ENCODE measurements around the gene SCFD2.

SCFD2 gene

GRCh38 chr4:53281438-53281837 is 84.4 kb downstream of the SCFD2 start:
- Histone ChIP-seq H3K9me3 (ENCODE audit: insufficient read depth, low read length) (no peaks in the 10 kb centered on the region), H3K4me1 (ENCODE audit: low read length) (no peaks in the 10 kb centered on the region), H3K79me2 (ENCODE audit: low read length) (peaks cover 6% of the 10 kb centered on the region), H2AFZ (ENCODE audit: low read depth, low read length) (no peak overlapping the region), H4K20me1 (ENCODE audit: insufficient read depth, low read length) (no peaks in the 10 kb centered on the region), H3K9ac (ENCODE audit: low read length) (no peak overlapping the region), H3K27ac (ENCODE audit: low read length) (no peak overlapping the region), H3K4me2 (ENCODE audit: low read length) (no peak overlapping the region), H3K4me3 (ENCODE audit: low read length) (no peak overlapping the region), H3K36me3 (replicated peaks; ENCODE audit: low read depth, low read length) (no peaks in the 10 kb centered on the region), H3K27me3 (ENCODE audit: low read depth, low read length) (no peaks in the 10 kb centered on the region)
- no peak for TF ChIP-seq CTCF (IDR thresholded peaks at IDR 0.05; ENCODE audit: low read depth, low read length)
- no peak for TF ChIP-seq EZH2phosphoT487 (IDR thresholded peaks at IDR 0.05; ENCODE audit: low read depth)

- no peak overlapping the region for H2AFZ ChIP-seq (ENCODE audit: low read depth, low read length)
- TF ChIP-seq EZH2phosphoT487 (IDR thresholded peaks at IDR 0.05; ENCODE audit: low read depth) (no peak), CTCF (IDR thresholded peaks at IDR 0.05; ENCODE audit: low read depth, low read length) (no peak)
- no peak overlapping the region for H3K27ac ChIP-seq (ENCODE audit: low read length)
- no peaks in the 10 kb centered on the region for H3K36me3 ChIP-seq (replicated peaks; ENCODE audit: low read depth, low read length)
- no peaks in the 10 kb centered on the region for H3K9me3 ChIP-seq (ENCODE audit: insufficient read depth, low read length)
- H3K27me3 ChIP-seq (ENCODE audit: low read depth, low read length), result no peaks in the 10 kb centered on the region
- H4K20me1 ChIP-seq (ENCODE audit: insufficient read depth, low read length), result no peaks in the 10 kb centered on the region
- no peak overlapping the region for H3K9ac ChIP-seq (ENCODE audit: low read length)
- 0 out of 2 replicates have a peak, but pooled peaks cover under 1% of the 10 kb centered on the region for H3K79me2 ChIP-seq (ENCODE audit: low read length)
- H3K4me1 ChIP-seq (ENCODE audit: low read length), result no peaks in the 10 kb centered on the region
- no peak overlapping the region for H3K4me2 ChIP-seq (ENCODE audit: low read length)
- H3K4me3 ChIP-seq (ENCODE audit: low read length), result no peak overlapping the region
Measured at GRCh38 chr4:53280846-53281245, 85.0 kb downstream of the SCFD2 start.

- H3K27ac ChIP-seq (ENCODE audit: low read length), result no peak overlapping the region
- H4K20me1 ChIP-seq (ENCODE audit: insufficient read depth, low read length), result no peaks in the 10 kb centered on the region
- no peaks in the 10 kb centered on the region for H3K27me3 ChIP-seq (ENCODE audit: low read depth, low read length)
- no peaks in the 10 kb centered on the region for H3K36me3 ChIP-seq (replicated peaks; ENCODE audit: low read depth, low read length)
- H3K4me1 ChIP-seq (ENCODE audit: low read length), result no peaks in the 10 kb centered on the region
- H3K4me3 ChIP-seq (ENCODE audit: low read length), result no peak overlapping the region
- H3K4me2 ChIP-seq (ENCODE audit: low read length), result no peak overlapping the region
- H3K79me2 ChIP-seq (ENCODE audit: low read length), result no peaks in the 10 kb centered on the region
- no peaks in the 10 kb centered on the region for H3K9me3 ChIP-seq (ENCODE audit: insufficient read depth, low read length)
- no peak overlapping the region for H2AFZ ChIP-seq (ENCODE audit: low read depth, low read length)
- TF ChIP-seq CTCF (IDR thresholded peaks at IDR 0.05; ENCODE audit: low read depth, low read length), result no peak
- no peak for TF ChIP-seq EZH2phosphoT487 (IDR thresholded peaks at IDR 0.05; ENCODE audit: low read depth)
- H3K9ac ChIP-seq (ENCODE audit: low read length), result no peak overlapping the region
Measured at GRCh38 chr4:53274609-53275268, 91.1 kb downstream of the SCFD2 start.

GRCh38 chr4:53273726-53274125 is 92.1 kb downstream of the SCFD2 start:
- H3K9me3 ChIP-seq (ENCODE audit: insufficient read depth, low read length), result no peaks in the 10 kb centered on the region
- no peaks in the 10 kb centered on the region for H3K27me3 ChIP-seq (ENCODE audit: low read depth, low read length)
- no peaks in the 10 kb centered on the region for H3K36me3 ChIP-seq (replicated peaks; ENCODE audit: low read depth, low read length)
- no peak overlapping the region for H3K4me2 ChIP-seq (ENCODE audit: low read length)
- no peak overlapping the region for H3K9ac ChIP-seq (ENCODE audit: low read length)
- no peak overlapping the region for H3K4me3 ChIP-seq (ENCODE audit: low read length)
- TF ChIP-seq EZH2phosphoT487 (IDR thresholded peaks at IDR 0.05; ENCODE audit: low read depth), result no peak
- no peak for TF ChIP-seq CTCF (IDR thresholded peaks at IDR 0.05; ENCODE audit: low read depth, low read length)
- no peaks in the 10 kb centered on the region for H3K79me2 ChIP-seq (ENCODE audit: low read length)
- H3K27ac ChIP-seq (ENCODE audit: low read length), result no peak overlapping the region
- no peaks in the 10 kb centered on the region for H3K4me1 ChIP-seq (ENCODE audit: low read length)
- no peak overlapping the region for H2AFZ ChIP-seq (ENCODE audit: low read depth, low read length)
- no peaks in the 10 kb centered on the region for H4K20me1 ChIP-seq (ENCODE audit: insufficient read depth, low read length)
